Measurements from ENCODE around the gene LDLRAD2.
"Not testable (repeated sequence)": the region's sequence is repeated elsewhere in the genome, so short reads cannot be mapped to it uniquely, and the experiment has no call there.

LDLRAD2 gene

DNA sequence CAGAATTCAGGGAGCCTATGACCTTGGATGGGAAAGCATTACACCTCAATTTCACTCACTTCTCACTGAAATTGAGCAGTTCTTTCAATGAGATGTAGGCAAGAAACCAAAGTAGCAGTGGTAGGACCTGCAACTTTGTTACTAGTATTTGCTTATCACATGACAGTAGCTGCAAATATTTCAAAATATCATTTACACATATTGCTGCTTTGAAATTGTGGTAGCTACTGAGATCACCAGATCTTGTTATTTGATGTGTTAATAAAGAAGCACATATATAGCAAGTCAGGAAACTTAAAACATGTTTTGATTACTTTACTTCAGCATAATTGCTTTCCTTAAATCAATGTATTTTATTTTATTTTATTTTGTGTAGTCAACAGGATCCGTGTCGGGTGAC, 12.9 kb downstream of the LDLRAD2 start:
- no peak for FAIRE-seq

DNA sequence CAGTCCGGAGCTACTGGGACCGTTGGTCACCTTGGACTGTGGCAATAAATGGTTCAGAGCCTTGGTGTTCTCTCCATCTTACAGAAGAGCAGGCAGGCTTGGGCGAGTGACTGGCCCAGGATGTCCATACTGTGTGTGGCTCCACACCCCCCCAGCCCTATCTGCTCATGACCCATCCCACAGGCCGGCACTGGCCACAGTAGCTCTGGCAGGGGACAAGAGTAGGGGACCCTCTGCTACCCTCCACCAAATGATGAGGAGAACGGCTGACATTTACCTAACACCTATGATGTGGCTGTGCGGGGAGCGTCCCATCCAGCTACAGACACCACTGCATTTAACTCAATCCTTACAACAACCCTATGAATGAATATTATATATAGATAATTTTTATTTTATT, 13.3 kb downstream of the LDLRAD2 start:
- FAIRE-seq = no peak

DNA sequence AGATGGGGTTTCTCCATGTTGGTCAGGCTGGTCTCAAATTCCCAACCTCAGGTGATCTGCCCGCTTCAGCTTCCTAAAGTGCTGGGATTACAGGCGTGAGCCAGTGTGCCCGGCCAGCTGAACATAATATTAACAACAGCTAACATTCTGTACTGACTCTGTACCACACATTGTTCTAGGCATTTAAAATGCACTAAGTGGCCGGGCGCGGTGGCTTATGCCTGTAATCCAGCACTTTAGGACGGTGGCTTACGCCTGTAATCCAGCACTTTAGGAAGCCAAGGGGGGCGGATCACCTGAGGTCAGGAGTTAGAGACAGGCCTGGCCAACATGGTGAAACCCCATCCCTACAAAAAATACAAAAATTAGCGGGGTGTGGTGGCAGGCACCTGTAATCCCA, 14.6 kb downstream of the LDLRAD2 start:
- FAIRE-seq = not testable (repeated sequence)

DNA sequence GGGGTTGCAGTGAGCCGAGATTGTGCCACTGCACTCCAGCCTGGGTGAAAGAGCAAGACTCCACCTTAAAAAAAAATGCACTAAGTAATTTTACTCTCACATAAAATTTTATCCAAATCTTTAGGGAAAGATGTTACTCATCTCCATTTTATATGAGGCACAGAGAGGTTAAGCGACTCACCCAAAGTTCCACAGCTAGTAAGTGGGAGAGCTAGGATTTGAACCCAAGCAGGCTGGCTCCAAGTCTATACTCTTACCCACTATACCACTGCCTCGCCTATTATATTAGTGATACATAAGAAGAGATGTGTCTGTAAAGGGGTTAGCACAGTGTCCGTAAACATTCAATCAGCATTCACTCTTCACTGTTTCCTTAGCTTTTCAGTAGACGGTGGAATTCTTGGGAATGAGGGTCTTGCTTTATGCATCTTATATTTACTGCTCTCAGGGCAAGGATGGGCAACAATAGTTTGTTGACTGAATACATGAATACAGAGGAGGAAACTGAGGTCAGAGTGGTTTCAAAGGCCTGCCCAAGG, 15.1 kb downstream of the LDLRAD2 start:
- no peak for FAIRE-seq

DNA sequence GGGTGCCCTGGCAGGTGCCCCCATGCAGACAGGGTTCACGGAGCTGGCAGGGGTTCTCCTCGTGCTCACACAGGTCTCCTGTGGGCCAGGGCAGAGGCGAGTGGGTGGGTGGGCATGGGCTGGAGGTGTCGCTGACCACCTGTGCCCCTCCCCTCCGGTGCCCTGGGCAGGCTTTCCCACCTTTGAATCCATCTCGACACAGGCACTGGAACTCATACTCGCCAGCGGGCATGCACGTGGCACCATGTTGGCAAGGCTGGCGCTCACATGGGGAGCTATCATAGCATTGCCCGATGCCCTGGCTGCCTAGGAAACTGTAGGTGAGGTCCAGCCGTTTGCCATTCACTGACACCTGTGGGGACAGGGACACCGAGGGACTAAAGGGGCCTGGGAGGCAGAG, 16.0 kb downstream of the LDLRAD2 start:
- FAIRE-seq = no peak

DNA sequence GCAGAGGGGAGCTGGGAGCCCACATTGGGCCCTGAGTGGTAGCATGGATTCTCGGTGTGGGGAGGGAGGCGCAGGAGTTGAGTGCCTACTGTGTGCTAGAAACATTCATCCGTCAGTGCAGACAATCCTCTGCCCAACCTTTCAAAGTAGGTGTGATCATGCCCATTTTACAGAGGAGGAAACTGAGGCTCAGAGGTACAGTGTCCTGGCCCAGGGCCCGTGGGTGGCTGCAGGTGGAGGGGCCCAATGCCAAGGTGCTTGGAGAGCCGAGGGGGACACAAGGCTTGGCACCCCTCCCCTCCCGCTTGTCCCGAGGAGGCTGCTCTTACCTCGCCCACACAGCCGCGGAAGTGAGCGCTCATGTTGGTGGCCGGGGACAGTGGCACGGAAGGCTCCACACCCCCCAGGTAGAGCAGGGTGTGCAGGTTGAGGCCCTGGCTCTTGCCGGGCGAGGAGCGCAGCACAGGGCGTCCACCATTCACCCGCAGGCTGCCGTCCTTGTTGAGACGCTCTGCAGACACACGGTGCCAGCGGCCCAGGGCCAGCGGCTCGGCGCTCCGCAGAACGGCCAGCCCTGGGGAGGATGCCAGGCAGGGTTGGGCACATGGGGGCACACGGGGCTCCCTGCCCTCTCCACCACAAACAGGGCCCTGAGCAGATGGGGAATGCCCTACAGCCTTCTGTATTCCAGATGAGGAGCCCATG, 16.6 kb downstream of the LDLRAD2 start:
- FAIRE-seq = no peak

DNA sequence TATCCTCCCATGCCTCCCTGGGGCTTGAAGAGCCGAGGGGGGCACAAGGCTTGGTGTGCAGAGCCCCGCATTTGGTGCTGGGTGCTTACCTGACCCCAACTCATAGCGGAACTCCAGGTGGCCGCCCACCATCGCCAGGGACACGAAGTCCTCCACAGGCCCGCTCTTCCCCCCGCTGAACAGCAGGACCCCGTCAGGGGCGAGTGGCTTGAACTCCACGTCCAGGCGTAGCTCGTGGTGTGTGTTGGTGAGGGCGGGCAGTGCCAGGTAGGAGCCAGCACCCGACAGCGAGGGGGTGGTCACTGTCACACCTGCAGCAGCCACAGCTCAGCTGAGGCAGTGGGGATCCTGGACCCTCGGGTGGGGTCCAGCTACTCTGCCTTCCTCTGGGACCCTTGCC, 17.2 kb downstream of the LDLRAD2 start:
- FAIRE-seq = no peak

DNA sequence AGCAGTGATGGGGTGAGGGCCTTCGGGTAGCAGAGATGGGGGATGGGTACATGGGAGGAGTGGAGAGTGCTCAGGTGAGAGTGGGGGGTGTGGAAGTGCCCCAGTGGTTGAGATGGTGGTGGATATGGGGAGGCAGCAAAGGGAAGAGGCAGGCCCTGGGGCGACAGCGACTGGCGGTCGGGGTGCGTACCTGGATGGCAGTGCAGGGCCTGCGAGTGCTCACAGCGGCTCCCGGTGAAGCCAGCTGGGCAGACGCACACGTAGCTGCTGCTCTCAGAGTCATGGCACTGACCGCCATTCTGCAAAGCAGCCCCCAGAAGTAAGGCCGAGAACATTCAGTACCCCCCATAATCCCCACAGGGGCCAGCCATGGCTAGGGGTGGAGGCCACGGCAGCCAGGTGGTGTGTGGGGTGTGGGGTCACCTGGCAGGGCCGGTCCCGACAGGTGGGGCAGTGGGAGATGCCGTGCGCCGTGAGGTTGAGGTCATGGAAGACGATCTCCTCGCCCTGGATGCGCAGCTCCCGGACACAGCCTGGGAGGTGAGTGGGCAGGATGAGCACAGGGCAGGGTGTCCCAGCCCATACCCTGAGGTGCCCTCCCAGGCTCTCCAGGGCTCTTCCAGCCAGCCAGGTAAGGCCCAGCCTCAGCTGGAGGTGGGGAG, 18.9 kb downstream of the LDLRAD2 start:
- FAIRE-seq = no peak

DNA sequence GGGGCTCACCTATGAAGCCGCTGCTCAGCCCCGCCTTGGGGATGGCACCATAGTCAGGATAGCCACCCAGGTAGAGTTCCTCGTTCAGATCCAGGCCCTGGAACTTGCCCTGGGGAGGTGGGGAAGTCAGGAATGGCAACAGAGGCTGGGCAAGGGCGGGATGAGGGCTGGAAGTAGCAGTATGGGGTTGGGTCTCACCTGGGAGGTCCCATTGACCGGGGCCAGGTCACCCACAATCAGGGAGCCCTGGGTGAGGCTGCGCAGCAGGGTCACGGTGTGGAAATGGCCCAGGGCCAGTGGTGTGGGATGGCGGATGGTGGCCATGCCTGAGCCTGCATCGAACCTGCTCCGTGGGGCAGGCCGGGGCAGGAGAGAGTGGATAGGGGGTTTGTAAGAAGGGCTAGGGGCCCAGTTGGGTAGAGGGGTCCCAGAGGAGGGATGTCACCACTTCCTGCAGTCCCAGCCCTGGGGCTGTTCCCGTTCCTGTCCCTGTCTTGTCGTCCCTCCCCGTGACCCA, 19.4 kb downstream of the LDLRAD2 start:
- FAIRE-seq = no peak

DNA sequence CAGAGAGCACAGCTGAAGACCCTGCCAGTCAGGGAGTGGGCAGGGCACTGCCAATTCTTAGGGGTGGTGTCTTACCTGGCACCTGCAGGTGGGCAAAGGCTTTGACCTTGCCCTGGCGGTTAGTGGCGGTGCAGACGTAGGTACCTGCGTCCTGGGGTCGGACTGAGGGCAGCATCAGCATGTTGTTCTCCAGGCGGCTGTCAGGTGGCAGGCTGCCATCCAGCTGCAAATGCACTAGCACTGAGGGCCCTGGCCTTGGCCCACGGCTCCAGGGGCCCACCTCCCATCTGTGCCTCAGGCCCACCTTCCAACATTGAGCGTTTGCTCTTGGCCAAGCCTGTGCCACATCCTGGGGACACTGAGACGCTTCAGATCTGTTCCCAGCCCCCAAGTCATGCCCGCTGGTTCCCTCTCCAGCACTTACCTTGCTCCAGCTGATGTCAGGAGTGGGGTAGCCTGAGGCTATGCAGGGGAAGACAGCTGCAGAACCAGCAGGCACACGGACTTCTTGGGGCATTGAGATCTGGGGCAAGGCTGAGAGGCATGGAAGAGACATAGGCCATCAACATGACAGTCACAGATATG, 21.4 kb downstream of the LDLRAD2 start:
- no peak for FAIRE-seq

DNA sequence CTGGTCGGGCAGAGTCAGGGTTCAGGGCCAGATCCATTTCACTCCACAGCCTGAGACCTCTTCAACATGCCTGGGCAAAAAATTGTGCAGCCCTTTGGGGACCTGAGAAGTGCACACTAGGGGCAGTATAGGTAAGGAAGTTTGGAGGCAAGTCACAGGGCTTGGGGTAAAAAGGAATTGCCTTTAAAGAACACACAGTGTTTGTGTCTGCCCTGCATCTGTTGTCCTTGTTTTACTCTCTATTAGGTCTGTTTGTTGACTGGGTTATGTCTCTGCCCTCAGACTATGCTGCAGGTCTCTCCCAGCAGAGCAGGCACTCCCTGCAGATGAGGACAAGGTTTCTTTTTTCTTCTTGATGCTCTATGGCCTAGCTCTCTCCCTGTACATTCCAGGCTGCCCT, 22.0 kb downstream of the LDLRAD2 start:
- FAIRE-seq = no peak

DNA sequence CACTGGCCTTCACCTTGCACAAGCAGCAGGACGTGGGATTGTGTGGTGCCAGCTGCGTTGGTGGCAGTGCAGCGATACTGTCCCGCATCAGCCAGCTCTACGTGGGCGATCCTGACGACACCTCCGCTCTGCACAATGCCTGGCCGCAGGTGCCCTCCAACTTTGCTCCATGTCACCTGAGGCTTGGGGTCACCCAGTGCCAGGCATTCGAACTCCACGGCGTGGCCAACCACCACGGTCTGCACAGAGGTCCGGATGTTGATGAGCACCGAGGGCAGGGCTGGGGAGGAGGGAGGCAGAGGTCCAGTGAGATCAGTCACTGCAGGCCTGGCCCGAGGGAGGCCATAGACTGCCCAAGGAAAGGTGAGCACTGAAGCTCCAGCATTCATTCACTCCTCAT, 22.6 kb downstream of the LDLRAD2 start:
- FAIRE-seq = no peak

DNA sequence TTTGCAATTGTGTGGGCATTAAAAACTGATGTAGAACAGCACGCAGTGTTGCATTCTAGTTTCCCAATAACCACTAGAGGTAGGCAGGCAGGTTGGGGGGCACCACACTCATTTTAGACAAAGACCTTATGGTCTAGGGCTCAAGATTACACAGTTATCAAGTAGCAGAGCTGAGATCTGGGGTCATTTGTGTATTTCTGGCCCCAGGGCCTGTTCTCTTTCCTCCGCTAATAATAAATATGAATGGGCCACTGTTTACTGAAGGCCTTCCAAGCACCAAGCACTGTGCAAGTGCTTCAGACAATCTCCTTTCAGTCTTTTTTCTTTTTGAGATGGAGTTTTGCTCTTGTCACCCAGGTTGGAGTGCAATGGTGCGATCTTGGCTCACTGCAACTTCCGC, 23.9 kb downstream of the LDLRAD2 start:
- FAIRE-seq = no peak

DNA sequence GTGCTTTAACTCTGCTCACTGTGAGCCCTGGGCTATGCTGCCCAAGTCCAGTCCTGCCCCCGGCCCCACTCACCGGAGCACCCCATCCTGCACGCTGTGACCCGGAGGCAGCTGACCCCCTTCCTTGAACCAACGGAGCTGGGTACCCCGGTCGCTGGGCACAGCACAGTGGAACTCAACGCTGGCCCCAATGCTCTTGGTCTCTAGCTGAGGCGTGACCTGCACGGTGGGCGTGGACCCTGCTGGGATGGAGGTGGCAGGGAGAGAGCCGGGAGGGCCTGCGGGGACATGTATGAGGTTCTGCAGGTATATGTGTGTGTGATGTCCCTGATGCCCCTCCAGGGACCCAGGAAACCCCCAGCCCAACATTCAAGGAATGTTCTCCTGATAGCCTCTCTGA, 24.7 kb downstream of the LDLRAD2 start:
- no peak for FAIRE-seq

DNA sequence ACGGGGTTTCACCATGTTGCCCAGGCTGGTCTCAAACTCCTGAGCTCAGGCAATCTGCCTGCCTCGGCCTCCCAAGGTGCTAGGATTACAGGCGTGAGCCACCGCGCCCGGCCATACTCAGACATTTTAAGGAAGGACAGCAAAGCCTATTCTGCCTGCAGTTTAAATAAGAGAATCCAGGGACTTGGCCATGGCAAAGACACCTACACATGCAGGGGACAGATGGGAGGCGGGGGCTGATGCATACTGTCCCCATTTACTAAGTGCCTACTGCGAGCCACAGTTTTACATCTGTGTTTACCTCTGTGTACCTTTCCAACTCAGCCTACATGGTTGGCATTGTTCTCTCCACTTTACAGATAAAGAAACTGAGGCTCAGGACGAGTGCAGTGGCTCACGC, 25.4 kb downstream of the LDLRAD2 start:
- no peak for FAIRE-seq

DNA sequence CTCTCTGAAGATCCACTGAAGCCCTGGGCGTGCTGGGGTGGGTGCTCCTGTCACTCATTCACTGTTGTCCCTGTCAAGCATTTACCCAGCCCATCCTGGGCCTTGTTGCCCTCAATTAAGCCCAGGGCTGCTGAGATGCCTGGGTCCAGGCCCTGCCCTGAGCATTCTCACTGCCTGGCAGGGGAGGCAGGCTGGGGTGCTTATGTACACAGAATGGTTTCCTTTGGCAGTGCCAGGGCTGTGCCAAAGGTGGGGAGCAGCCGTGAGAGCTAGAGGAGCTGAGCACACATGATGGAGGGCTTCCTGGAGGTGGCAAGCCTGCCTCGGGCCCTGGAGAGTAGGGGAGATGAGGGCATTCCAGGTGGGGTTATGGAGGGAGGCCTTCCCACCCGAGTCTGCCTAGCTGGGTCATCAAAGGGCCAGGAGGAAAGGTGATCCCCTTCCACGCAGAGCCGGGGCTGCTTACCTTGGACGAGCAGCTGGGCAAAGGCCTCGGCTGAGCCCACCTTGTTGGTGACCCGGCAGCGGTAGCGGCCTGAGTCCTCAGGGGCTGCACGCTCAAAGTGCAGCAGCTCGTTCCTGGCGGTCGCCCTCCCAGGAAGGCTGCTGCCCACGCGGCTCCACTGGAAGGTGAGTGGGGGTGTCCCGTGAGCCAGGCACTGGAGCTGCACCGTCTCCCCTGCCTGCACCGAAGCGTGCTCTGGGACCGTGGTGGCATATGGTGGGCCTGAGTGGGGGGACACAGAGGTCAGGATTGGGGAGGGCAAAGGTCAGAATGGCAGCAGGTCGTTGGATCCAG, 26.5 kb downstream of the LDLRAD2 start:
- no peak for FAIRE-seq

DNA sequence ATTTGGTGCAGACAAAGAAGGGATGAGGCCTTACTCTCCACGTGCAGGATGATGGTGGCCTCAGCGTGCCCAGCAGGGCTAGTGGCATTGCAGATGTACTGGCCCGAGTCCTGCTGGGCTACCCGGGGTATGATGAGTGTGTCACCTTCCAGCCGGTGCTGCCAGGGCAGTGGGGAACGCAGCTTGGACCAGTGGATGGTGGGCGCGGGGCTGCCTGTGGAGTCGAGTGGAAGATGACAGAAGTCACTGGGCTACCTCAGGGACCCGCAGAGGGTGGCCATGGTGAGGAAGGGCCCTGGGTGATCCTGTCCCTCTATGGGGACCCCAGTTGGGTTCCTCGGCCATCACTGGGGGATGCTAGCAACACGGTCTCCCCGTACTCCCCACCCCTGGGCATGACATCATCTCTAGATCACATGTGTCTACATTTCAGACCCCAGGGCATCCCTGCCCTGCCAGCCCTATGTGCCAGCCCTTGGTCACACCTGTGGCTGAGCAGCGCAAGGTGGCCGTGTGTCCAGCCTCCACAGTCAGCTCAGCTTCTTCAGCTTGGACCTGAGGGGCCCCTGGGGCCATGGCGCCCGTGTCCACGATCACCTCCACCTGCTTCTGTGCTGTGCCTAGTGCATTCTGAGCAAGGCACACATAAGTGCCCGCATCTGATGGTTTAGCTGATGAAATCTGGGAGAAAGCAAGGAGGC, 27.4 kb downstream of the LDLRAD2 start:
- FAIRE-seq = no peak

DNA sequence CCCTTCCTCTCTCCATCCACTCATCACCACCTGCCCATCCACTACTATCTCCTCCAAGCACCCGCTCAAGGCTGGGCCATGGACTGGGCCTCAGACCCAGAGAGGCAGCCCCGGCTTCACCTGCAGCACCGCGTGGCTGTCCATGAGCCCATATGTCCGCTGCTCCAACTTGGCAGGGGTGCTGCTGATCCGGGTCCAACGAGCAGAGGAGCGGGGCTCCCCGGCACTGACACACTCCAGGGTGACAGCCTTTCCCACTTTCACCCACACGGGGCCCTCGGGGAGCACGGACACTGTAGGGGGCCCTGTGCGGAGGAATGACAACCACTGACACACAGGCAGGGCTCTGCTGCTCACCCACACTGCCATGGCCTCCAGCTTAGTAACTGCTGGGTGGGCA, 28.9 kb downstream of the LDLRAD2 start:
- no peak for FAIRE-seq

DNA sequence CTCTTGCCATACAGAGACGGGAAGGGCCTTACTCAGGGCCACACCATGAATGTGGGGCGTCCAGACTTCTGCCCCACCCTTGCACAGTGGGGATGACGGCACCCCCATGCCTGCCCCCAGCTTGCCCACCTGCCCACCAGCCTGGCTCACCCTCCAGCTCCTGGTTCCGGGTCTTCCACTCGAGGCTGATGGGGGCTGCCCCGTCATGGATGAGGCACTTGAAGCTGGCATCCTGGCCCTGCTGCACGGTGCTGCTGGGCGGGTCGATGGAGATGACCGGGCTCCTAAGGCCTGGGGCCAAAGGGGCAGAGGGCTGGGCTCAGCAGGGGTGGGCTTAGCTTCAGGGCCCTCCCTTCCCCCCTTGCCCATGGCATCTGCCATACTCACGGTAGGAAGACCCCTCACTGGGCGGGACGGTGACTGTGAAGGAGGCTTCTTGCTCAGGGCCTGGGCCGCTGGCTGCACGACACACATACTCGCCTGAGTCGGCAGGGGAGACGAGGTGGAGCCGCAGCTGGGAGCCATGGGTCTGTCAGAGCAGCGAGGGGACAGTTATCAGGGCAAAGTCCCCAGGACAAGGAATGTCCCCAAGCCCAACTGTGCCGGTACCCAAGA, 29.9 kb downstream of the LDLRAD2 start:
- no peak for FAIRE-seq

DNA sequence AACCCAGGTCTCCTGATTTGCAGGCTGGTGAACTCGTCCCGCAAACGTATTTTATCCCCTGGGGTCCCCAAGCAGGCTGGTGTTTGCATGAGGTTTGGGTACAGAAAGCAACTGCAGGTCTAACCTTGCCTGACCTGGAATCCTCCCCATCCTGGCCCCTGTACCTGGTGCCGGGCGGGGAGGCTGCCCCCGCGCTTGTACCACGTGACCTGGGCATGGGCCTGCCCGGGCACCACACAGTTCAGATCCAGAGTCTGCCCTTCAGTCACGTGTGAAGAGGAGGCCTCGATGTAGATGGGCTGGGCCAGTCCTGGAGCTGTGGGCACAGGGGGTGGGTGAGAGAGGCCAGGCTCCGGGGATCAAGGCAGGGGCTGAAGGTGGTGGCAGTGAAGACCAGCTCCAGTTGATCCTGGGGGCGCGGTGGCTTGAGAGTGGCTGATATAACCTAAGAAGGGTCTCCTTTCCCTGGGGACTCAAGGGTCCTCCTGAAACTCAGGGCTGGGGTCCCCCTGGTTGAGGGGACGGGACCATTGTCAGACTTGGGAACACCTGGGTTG, 30.6 kb downstream of the LDLRAD2 start:
- no peak for FAIRE-seq

DNA sequence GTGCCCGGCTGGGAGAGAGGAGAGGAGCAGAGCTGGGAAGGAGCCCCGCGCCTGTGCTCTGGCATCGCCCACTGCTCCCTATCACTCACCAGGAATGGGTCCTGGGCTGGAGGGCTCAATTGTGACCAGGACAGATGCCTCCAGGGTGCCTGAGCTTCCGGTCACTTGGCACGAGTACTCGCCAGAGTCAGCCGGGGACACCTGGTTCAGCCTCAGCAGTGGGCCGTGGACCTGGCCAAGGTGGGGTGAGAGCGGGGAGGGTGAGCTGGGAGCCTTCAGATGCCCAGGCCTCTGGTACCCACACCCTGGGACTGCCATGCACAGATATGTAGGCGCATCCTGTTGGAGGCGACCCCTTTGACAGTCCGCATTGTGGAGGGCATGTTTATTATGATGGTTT, 31.1 kb downstream of the LDLRAD2 start:
- no peak for FAIRE-seq

DNA sequence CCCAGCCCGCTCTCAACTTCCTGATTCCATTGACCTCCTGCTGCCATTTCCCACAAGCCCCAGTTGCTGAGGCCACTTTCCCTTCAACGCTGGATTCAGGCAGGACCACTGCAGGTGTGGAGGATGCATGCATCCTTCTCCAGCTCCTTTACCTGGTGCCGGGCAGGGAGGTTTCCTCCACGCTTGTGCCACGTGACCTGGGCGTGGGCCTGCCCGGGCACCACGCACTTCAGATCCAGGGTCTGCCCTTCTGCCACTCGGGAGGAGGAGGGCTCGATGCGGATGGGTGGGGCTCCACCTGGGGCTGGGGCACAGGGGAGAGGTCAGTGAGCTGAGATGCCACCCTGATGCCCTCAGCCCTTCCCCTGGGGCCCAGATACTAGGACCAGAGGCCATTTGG, 31.9 kb downstream of the LDLRAD2 start:
- no peak for FAIRE-seq

All from G401.6 (cell line).